ENCODE measurements around the gene IGFL1. TPM values are rescaled to one million over a fixed set of nuclear protein-coding genes. Genes with fewer than 3 reads are reported as not detected.
"Not testable (repeated sequence)": the region's sequence is repeated elsewhere in the genome, so short reads cannot be mapped to it uniquely, and the experiment has no call there.

IGFL1 gene
- total RNA-seq = not detected in 2 replicates
- long read RNA-seq = 0 reads

GRCh38 chr19:46229442-46229841 lies at the start of gene IGFL1:
IGFL1 (plus strand) TSS chr19:46229742; CDS start chr19:46229775, 33 bp downstream.
- DNase-seq (ENCODE audit: low spot score, unreplicated experiment) = no peak
- Mint-ChIP-seq H3K27me3 (peaks cover 34% of the 10 kb centered on the region), H3K4me1 (ENCODE audit: low read depth) (no peaks in the 10 kb centered on the region), H3K36me3 (ENCODE audit: insufficient read depth) (no peaks in the 10 kb centered on the region), H3K4me3 (ENCODE audit: low read depth) (no peak within 1 kb of the TSS), H3K9me3 (ENCODE audit: low read depth) (no peaks in the 10 kb centered on the region), H3K27ac (no peak within 1 kb of the TSS)
- TF ChIP-seq, protein P1, sequence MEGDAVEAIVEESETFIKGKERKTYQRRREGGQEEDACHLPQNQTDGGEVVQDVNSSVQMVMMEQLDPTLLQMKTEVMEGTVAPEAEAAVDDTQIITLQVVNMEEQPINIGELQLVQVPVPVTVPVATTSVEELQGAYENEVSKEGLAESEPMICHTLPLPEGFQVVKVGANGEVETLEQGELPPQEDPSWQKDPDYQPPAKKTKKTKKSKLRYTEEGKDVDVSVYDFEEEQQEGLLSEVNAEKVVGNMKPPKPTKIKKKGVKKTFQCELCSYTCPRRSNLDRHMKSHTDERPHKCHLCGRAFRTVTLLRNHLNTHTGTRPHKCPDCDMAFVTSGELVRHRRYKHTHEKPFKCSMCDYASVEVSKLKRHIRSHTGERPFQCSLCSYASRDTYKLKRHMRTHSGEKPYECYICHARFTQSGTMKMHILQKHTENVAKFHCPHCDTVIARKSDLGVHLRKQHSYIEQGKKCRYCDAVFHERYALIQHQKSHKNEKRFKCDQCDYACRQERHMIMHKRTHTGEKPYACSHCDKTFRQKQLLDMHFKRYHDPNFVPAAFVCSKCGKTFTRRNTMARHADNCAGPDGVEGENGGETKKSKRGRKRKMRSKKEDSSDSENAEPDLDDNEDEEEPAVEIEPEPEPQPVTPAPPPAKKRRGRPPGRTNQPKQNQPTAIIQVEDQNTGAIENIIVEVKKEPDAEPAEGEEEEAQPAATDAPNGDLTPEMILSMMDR (IDR thresholded peaks at IDR 0.05; ENCODE audit: unreplicated experiment) = no peak

GRCh38 chr19:46180701-46181387 lies 48.7 kb upstream of the IGFL1 start:
- DNase-seq (ENCODE audit: low spot score, unreplicated experiment) = no peak
- Mint-ChIP-seq H3K27ac (no peak overlapping the region), H3K4me3 (ENCODE audit: low read depth) (no peak overlapping the region), H3K36me3 (ENCODE audit: insufficient read depth) (no peaks in the 10 kb centered on the region), H3K27me3 (peaks cover 15% of the 10 kb centered on the region), H3K4me1 (ENCODE audit: low read depth) (peaks cover 8% of the 10 kb centered on the region), H3K9me3 (ENCODE audit: low read depth) (no peaks in the 10 kb centered on the region)
- TF ChIP-seq, protein P1 (IDR thresholded peaks at IDR 0.05; ENCODE audit: unreplicated experiment) = no peak

DNA sequence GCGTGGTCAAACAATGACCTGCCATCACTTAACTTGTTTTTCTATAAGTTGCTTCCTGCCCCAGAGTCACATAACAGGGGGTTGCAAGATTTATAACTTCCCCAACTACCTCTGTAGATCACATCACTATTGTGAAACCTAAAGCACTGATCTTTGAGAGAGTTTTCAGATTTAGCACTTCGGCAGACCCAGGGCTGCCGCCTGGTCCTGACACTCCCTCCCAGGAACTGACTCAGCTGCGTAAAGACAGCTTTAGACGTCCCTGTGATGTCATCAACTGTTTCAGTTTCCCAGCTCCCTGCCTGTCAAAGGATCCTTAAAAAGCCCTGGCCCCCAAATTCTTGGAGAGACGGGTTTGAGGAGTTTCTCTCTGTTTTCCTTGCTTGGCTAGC lies 48.2 kb upstream of the IGFL1 start:
- DNase-seq (ENCODE audit: low spot score, unreplicated experiment) = no peak
- TF ChIP-seq, protein P1 (IDR thresholded peaks at IDR 0.05; ENCODE audit: unreplicated experiment) = no peak
- Mint-ChIP-seq H3K36me3 (ENCODE audit: insufficient read depth) (no peaks in the 10 kb centered on the region), H3K27me3 (peaks cover 16% of the 10 kb centered on the region), H3K27ac (no peak overlapping the region), H3K9me3 (ENCODE audit: low read depth) (no peaks in the 10 kb centered on the region), H3K4me3 (ENCODE audit: low read depth) (no peak overlapping the region), H3K4me1 (ENCODE audit: low read depth) (peaks cover 9% of the 10 kb centered on the region)

DNA sequence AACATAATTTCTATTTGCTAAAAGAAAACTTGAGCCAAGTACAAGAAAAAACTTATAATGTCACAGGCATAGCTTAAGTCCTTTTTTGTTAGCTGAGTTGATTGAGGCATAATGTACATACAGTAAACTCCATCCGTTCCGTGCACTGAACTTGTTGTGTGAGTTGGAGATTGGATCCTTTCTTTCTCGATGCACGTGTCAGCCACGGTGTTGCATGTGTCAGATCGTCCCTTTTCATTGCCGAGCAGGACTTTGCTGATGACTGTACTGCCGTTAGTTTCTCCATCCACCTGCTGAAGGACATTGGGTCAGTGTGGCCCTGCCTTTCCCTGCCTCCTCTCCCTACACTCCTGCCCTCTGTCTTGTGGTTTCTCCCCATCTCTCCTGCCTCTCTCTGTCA lies 47.1 kb upstream of the IGFL1 start:
- H3K4me1 Mint-ChIP-seq (ENCODE audit: low read depth) = peaks cover 14% of the 10 kb centered on the region
- no peak overlapping the region for H3K27ac Mint-ChIP-seq
- no peak for DNase-seq (ENCODE audit: low spot score, unreplicated experiment)
- H3K36me3 Mint-ChIP-seq (ENCODE audit: insufficient read depth) = no peaks in the 10 kb centered on the region
- peaks cover 21% of the 10 kb centered on the region for H3K27me3 Mint-ChIP-seq
- H3K9me3 Mint-ChIP-seq (ENCODE audit: low read depth) = no peaks in the 10 kb centered on the region
- TF ChIP-seq, protein P1 (IDR thresholded peaks at IDR 0.05; ENCODE audit: unreplicated experiment) = no peak
- no peak overlapping the region for H3K4me3 Mint-ChIP-seq (ENCODE audit: low read depth)

- H3K27ac Mint-ChIP-seq; H3K36me3 Mint-ChIP-seq (ENCODE audit: insufficient read depth); H3K4me1 Mint-ChIP-seq (ENCODE audit: low read depth); H3K9me3 Mint-ChIP-seq (ENCODE audit: low read depth); H3K4me3 Mint-ChIP-seq (ENCODE audit: low read depth); DNase-seq (ENCODE audit: low spot score, unreplicated experiment): not testable (repeated sequence)
- H3K27me3 Mint-ChIP-seq = peaks cover 23% of the 10 kb centered on the region
Observed at GRCh38 chr19:46184775-46185710, 44.5 kb upstream of the IGFL1 start.

All from progenitor cell of endocrine pancreas (in vitro differentiated cells).